Measurements from ENCODE around the gene HACL1. TPM values are rescaled to one million over a fixed set of nuclear protein-coding genes. Genes with fewer than 3 reads are reported as not detected.

Gene HACL1
- total RNA-seq, 1 experiment from 2014 or later = 28.7 TPM

- H3K9me2 ChIP-seq (ENCODE audit: insufficient read depth) = no peaks in the 10 kb centered on the region
- ChIA-PET CTCF (no interaction called here), POLR2A (ENCODE audit: unreplicated experiment) (interaction anchor here (0.5 kb wide), 1 partner anchor 295 kb away, joined by 3 read pairs; no protein-coding TSS in a partner anchor)
- H4K20me1 ChIP-seq (ENCODE audit: insufficient read depth) = no peaks in the 10 kb centered on the region; the same call in 1 of the 2 replicates
- TF ChIP-seq CTCF (conservative IDR thresholded peaks at IDR 0.05) (no peak), EZH2 (IDR thresholded peaks at IDR 0.05; ENCODE audit: low read depth) (no peak)
- no peak overlapping the region for H3K4me3 ChIP-seq
- intact Hi-C loops (cut with micrococcal nuclease; ENCODE audit: unreplicated experiment) = no loop called here
- H3K4me1 ChIP-seq (replicated peaks; ENCODE audit: insufficient read depth) = no peaks in the 10 kb centered on the region
- no peak for DNase-seq
- no peaks in the 10 kb centered on the region for H3K9me3 ChIP-seq (ENCODE audit: insufficient read depth, low read depth)
- H3K36me3 ChIP-seq (ENCODE audit: low read depth) = no peaks in the 10 kb centered on the region
- H3K27ac ChIP-seq = no peak overlapping the region
- H2AFZ ChIP-seq = no peak overlapping the region
- BruUV-seq (replicated peaks) = no TSS peak
- no peaks in the 10 kb centered on the region; the same call in 1 of the 2 replicates for H3K27me3 ChIP-seq (ENCODE audit: insufficient read depth, low read depth)
- H3F3A ChIP-seq (ENCODE audit: insufficient read depth, low read depth) = no peaks in the 10 kb centered on the region
- no peaks in the 10 kb centered on the region for H3K79me2 ChIP-seq (ENCODE audit: low read depth)
- H3K4me2 ChIP-seq = no peak overlapping the region
Measured at GRCh38 chr3:15513116-15513515, 88.3 kb downstream of the HACL1 start.

- no peaks in the 10 kb centered on the region for H3K79me2 ChIP-seq (ENCODE audit: low read depth)
- H3K4me2 ChIP-seq = no peak overlapping the region
- H3K36me3 ChIP-seq (ENCODE audit: low read depth) = no peaks in the 10 kb centered on the region
- no TSS peak for BruUV-seq (replicated peaks)
- no peak overlapping the region for H2AFZ ChIP-seq
- CTCF ChIA-PET = no interaction called here
- H3K4me1 ChIP-seq (replicated peaks; ENCODE audit: insufficient read depth) = no peaks in the 10 kb centered on the region
- no peak overlapping the region for H3K27ac ChIP-seq
- no peaks in the 10 kb centered on the region; the same call in 1 of the 2 replicates for H4K20me1 ChIP-seq (ENCODE audit: insufficient read depth)
- POLR2A ChIA-PET (ENCODE audit: unreplicated experiment) = no interaction called here
- H3K9me3 ChIP-seq (ENCODE audit: insufficient read depth, low read depth) = no peaks in the 10 kb centered on the region
- intact Hi-C loops (cut with micrococcal nuclease; ENCODE audit: unreplicated experiment) = no loop called here
- TF ChIP-seq CTCF (conservative IDR thresholded peaks at IDR 0.05) = no peak
- no peak for TF ChIP-seq EZH2 (IDR thresholded peaks at IDR 0.05; ENCODE audit: low read depth)
- H3K9me2 ChIP-seq (ENCODE audit: insufficient read depth) = no peaks in the 10 kb centered on the region
- H3F3A ChIP-seq (ENCODE audit: insufficient read depth, low read depth) = no peaks in the 10 kb centered on the region
- peak in 1 of 2 experiments; percentile 9 for DNase-seq
- H3K4me3 ChIP-seq = no peak overlapping the region
- no peaks in the 10 kb centered on the region; the same call in 1 of the 2 replicates for H3K27me3 ChIP-seq (ENCODE audit: insufficient read depth, low read depth)
Measured at GRCh38 chr3:15512166-15512565, 89.2 kb downstream of the HACL1 start.

GRCh38 chr3:15511156-15511555 lies 90.2 kb downstream of the HACL1 start:
- H3K4me1 ChIP-seq (replicated peaks; ENCODE audit: insufficient read depth) = no peaks in the 10 kb centered on the region
- intact Hi-C loops (cut with micrococcal nuclease; ENCODE audit: unreplicated experiment) = no loop called here
- TF ChIP-seq CTCF (conservative IDR thresholded peaks at IDR 0.05) = no peak
- no peak for TF ChIP-seq EZH2 (IDR thresholded peaks at IDR 0.05; ENCODE audit: low read depth)
- no peaks in the 10 kb centered on the region; the same call in 1 of the 2 replicates for H3K27me3 ChIP-seq (ENCODE audit: insufficient read depth, low read depth)
- H3K36me3 ChIP-seq (ENCODE audit: low read depth) = no peaks in the 10 kb centered on the region
- DNase-seq = no peak
- no peak overlapping the region for H3K27ac ChIP-seq
- H3K4me3 ChIP-seq = no peak overlapping the region
- CTCF ChIA-PET = no interaction called here
- no TSS peak for BruUV-seq (replicated peaks)
- H3K9me3 ChIP-seq (ENCODE audit: insufficient read depth, low read depth) = no peaks in the 10 kb centered on the region
- no peak overlapping the region for H3K4me2 ChIP-seq
- H3K79me2 ChIP-seq (ENCODE audit: low read depth) = no peaks in the 10 kb centered on the region
- no peaks in the 10 kb centered on the region for H3F3A ChIP-seq (ENCODE audit: insufficient read depth, low read depth)
- no peaks in the 10 kb centered on the region for H3K9me2 ChIP-seq (ENCODE audit: insufficient read depth)
- no peaks in the 10 kb centered on the region; the same call in 1 of the 2 replicates for H4K20me1 ChIP-seq (ENCODE audit: insufficient read depth)
- H2AFZ ChIP-seq = no peak overlapping the region
- POLR2A ChIA-PET (ENCODE audit: unreplicated experiment) = no interaction called here

Other genes starting within 250 kb of the HACL1 start
- 14.2 and 17.2 TPM in 2 replicates for gene METTL6, start 174.0 kb downstream of the HACL1 start, total RNA-seq (2021)
- gene EAF1, start 174.0 kb downstream of the HACL1 start, total RNA-seq (2021) = 15.8 and 16.4 TPM in 2 replicates
- 0.79 TPM in 1 of 2 replicates, not detected in the other for gene COLQ, start 79.9 kb downstream of the HACL1 start, total RNA-seq (2021)
- 15.6 and 18.1 TPM in 2 replicates for gene BTD, start 176 bp upstream of the HACL1 start, total RNA-seq (2021)
- gene ANKRD28, start 196.4 kb upstream of the HACL1 start, total RNA-seq (2021) = 59.7 and 82.6 TPM in 2 replicates

All from PC-9 (cell line).